NT2/D1 (cell line): Measurements from ENCODE around the gene ATP11C.

Source experiments
- DNase-seq: peaks from one replicate; pipeline ENCODE4 v3.0.0-alpha.2; 2011; ENCODE audit warnings: low read depth, low spot score
- H3K27me3 ChIP-seq: 2 replicates; pipeline ENCODE4 v1.6.0; 2011; ENCODE audit warnings: mild to moderate bottlenecking; ENCODE audit not compliant: insufficient read length, insufficient read depth
- H3K36me3 ChIP-seq: 2 replicates; pipeline ENCODE4 v1.6.1; 2011; ENCODE audit warnings: mild to moderate bottlenecking, low read length, mixed read lengths; ENCODE audit not compliant: insufficient read depth, insufficient read length
- H3K4me1 ChIP-seq: 2 replicates; pipeline ENCODE4 v1.5.1; 2011; ENCODE audit not compliant: insufficient read depth, insufficient read length
- H3K4me3 ChIP-seq: 2 replicates; pipeline ENCODE4 v1.5.1; 2011; ENCODE audit warnings: low read depth; ENCODE audit not compliant: insufficient read length
- H3K9ac ChIP-seq: 2 replicates; pipeline ENCODE4 v1.6.0; 2011; ENCODE audit warnings: low read depth; ENCODE audit not compliant: insufficient read length
- H3K9me3 ChIP-seq: 2 replicates; pipeline ENCODE4 v1.5.1; 2011; ENCODE audit warnings: mild to moderate bottlenecking, low read length; ENCODE audit not compliant: insufficient read depth
- SUZ12 ChIP-seq: IDR thresholded peaks from 2 replicates; pipeline ENCODE4 v1.6.1; 2011; ENCODE audit not compliant: insufficient read length, insufficient read depth; ENCODE audit errors: extremely low read depth
- YY1 ChIP-seq: IDR thresholded peaks from 2 replicates; pipeline ENCODE4 v1.6.1; 2011; ENCODE audit not compliant: insufficient read length, insufficient read depth
- ZNF274 ChIP-seq: IDR thresholded peaks from 2 replicates; pipeline ENCODE4 v1.6.1; 2011; ENCODE audit warnings: mild to moderate bottlenecking, low read depth, low read length

ATP11C gene

DNA sequence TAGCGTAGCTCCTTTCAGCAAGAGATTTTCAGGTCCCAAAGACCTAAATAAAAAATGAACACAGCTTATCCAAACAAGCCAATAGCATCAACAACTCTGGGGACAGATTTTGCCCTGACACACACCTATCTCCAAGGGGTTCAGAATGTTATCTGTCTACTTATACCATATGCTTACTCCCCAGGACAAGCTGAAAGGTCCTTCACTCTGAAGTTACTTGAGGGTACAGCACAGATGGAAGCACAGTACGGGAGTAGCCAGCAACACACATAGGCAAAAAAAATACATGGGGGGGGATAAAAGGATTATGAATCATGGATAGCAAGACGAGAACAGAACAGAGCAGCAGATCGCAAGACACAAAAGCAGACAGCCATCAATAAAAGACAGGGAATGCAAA is 134.2 kb downstream of the ATP11C start:
- no peak for DNase-seq
- TF ChIP-seq YY1 = no peak
- TF ChIP-seq ZNF274 = no peak
- TF ChIP-seq SUZ12 = no peak
- Histone ChIP-seq H3K9me3 (no peaks in the 10 kb centered on the region), H3K27me3 (no peaks in the 10 kb centered on the region), H3K36me3 (peaks cover 6% of the 10 kb centered on the region), H3K9ac (no peak overlapping the region), H3K4me3 (no peak overlapping the region), H3K4me1 (no peaks in the 10 kb centered on the region)

DNA sequence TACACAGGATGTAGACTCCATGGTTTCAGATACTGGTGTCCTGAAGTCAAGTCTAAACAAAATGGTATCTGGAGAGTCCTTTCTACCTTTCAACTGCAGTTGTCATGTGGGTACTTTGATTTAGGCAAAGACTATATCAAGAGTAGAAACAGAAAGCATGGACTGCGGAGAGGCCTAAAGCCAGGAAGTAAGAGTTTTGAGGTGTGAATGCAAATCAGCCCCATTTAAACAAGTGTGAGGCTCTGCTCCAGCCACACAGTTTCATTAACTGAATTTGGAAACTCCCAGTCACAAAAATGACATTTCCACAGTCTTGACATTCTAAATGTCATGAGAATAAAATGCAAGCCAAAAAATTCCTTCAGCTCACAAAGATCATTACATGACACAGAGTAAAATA is 137.7 kb downstream of the ATP11C start:
- no peak overlapping the region for H3K9ac ChIP-seq
- TF ChIP-seq SUZ12 = no peak
- TF ChIP-seq ZNF274 = no peak
- no peak for TF ChIP-seq YY1
- H3K4me3 ChIP-seq = no peak overlapping the region
- H3K9me3 ChIP-seq = no peaks in the 10 kb centered on the region
- no peaks in the 10 kb centered on the region for H3K4me1 ChIP-seq
- no peak for DNase-seq
- H3K36me3 ChIP-seq = no peaks in the 10 kb centered on the region
- H3K27me3 ChIP-seq = no peaks in the 10 kb centered on the region

DNA sequence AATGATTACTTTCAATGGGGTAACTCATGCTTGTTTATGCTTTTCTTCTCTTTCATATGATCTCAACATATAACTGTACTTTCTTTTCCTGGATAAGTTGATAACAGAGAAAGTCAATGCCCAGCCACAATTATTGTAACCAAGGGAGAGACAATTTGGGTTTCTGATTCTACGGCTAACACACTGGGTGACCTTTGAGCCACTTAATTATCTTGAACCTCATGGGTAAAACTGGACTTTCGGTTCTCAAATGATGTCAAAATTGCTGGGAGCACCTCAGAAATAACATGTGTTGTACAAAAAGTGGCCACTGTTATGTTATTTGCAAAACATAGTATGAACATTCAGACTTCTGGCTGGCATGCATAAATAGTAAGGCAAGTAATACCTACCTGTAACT is 145.3 kb downstream of the ATP11C start:
- H3K9ac ChIP-seq = no peak overlapping the region

DNA sequence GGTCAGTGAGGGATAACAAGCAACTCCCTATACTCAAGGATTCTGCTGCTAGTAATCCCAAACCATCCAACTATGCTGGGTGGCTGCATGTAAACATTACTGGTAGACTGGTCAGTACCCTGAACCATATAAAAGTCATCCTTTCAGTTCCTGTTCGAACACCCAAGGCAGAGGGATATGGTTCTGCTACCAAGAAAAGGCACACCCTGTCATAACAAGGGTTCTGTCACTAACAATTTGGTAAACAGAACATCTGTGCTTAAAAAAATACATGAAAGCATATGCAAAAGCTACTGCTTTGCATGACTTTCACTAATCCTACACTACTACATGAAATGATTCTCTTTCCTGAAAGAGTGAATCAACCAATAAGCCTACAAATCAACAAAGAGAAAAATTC is 148.0 kb downstream of the ATP11C start:
- DNase-seq = no peak
- H3K4me1 ChIP-seq = no peaks in the 10 kb centered on the region
- no peaks in the 10 kb centered on the region for H3K9me3 ChIP-seq
- no peak overlapping the region for H3K4me3 ChIP-seq
- H3K9ac ChIP-seq = no peak overlapping the region
- H3K36me3 ChIP-seq = peaks cover 5% of the 10 kb centered on the region
- H3K27me3 ChIP-seq = no peaks in the 10 kb centered on the region
- TF ChIP-seq YY1 (no peak), ZNF274 (no peak), SUZ12 (no peak)

More for the DNA sequence above, 145.3 kb downstream of the ATP11C start:
- H3K36me3 ChIP-seq = peaks cover 5% of the 10 kb centered on the region
- no peak for DNase-seq
- no peak overlapping the region for H3K4me3 ChIP-seq
- no peaks in the 10 kb centered on the region for H3K4me1 ChIP-seq
- no peak for TF ChIP-seq YY1
- no peak for TF ChIP-seq ZNF274
- TF ChIP-seq SUZ12 = no peak
- no peaks in the 10 kb centered on the region for H3K27me3 ChIP-seq
- H3K9me3 ChIP-seq = no peaks in the 10 kb centered on the region

DNA sequence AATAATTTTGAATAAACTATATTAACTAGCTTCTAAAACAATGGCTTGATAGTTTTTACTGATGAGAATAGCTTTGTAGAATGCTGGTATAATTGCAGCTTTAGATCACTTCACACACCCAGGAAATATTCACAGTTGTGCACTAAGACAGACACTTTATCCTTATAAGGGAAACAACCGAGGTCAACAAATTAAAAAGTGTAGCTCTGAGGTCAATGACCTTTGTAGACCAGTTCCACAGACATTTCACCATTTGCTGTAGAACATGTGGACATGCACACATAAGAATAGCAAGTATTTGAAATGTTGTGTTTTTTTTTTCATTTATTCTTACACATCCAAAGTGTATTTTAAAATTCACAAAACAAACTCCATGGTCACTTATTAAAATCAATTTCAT is 148.9 kb downstream of the ATP11C start:
- Histone ChIP-seq H3K36me3 (peaks cover 5% of the 10 kb centered on the region), H3K9ac (no peak overlapping the region), H3K27me3 (no peaks in the 10 kb centered on the region), H3K9me3 (no peaks in the 10 kb centered on the region), H3K4me1 (no peaks in the 10 kb centered on the region), H3K4me3 (no peak overlapping the region)
- TF ChIP-seq SUZ12 = no peak
- no peak for TF ChIP-seq YY1
- TF ChIP-seq ZNF274 = no peak
- no peak for DNase-seq

DNA sequence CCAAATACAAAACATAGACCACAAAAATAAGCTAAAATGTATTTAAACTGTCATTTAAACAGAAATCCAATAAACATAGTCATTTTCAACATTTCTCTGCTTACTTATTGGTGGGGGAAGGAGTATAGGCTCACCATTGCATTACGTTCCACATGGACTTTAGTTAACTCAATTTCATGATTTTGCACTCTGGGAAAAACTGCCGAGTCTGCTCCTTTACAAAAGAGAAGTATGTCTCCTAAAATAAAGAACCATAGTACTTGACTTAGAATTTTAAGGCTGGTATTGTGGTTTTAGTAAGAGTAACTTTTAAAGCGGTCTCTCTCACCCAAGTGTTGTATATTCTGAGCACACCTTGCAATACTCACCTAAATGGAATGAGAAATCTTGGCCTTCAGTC is 149.8 kb downstream of the ATP11C start:
- TF ChIP-seq YY1 (no peak), ZNF274 (no peak), SUZ12 (no peak)
- no peaks in the 10 kb centered on the region for H3K27me3 ChIP-seq

DNA sequence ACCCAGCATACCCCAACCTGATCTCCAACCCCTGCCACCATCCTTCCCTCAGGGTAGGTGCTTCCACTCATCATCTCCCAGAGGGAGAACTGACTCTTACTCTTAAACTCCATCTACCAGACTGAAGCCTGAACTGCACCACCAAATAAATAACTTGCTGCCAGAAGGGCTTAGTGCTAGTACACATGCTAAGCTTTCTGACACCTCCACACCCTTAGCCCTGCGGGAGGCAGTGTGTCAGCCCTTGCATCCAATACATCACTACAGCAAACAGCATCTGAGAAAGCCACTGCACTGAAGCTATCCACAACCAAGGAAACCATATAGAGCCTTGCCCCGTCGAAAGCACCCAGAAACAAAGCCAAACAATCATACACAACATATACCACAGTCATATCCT is 156.3 kb downstream of the ATP11C start:
- Histone ChIP-seq H3K9ac (no peak overlapping the region), H3K4me1 (no peaks in the 10 kb centered on the region), H3K4me3 (no peak overlapping the region), H3K27me3 (no peaks in the 10 kb centered on the region), H3K9me3 (peaks cover 7% of the 10 kb centered on the region; the same call in 1 of the 2 replicates), H3K36me3 (peaks cover 3% of the 10 kb centered on the region)
- TF ChIP-seq YY1 (no peak), ZNF274 (no peak), SUZ12 (no peak)
- no peak for DNase-seq

More for the DNA sequence above, 149.8 kb downstream of the ATP11C start:
- Histone ChIP-seq H3K36me3 (peaks cover 5% of the 10 kb centered on the region), H3K4me3 (no peak overlapping the region), H3K9ac (no peak overlapping the region), H3K9me3 (no peaks in the 10 kb centered on the region), H3K4me1 (no peaks in the 10 kb centered on the region)
- no peak for DNase-seq

DNA sequence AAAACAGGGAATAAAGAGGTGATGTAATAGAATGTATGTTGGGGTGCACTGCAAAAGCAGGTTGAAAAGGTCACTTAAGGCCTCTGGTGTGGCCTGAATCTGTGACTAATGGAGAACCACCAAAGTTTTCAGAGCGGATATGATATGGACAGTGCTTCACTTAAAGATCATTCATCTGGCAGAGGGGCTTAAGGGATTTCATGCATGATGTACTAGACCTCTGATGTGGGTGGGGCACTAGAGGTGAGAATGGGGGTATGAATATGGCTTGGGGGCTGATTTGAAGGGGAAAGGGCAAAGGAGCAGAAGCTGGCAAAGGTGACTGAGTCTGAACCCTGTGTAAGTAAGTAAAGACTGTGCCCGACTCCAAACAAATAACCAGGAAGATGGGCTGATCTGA is 162.5 kb downstream of the ATP11C start:
- Histone ChIP-seq H3K4me1 (no peaks in the 10 kb centered on the region), H3K36me3 (peaks cover 8% of the 10 kb centered on the region), H3K4me3 (no peak overlapping the region), H3K9ac (no peak overlapping the region), H3K9me3 (peaks cover 7% of the 10 kb centered on the region; the same call in 1 of the 2 replicates), H3K27me3 (no peaks in the 10 kb centered on the region)
- TF ChIP-seq SUZ12 (no peak), ZNF274 (no peak), YY1 (no peak)
- DNase-seq = no peak
